MG63 (cell line): ENCODE results near the gene POLR3B. TPM values are rescaled to one million over a fixed set of nuclear protein-coding genes. Genes with fewer than 3 reads are reported as not detected.
A peak's percentile ranks its signal among the peaks of the same experiment; 100 is the strongest.
"Not testable (repeated sequence)": the region's sequence is repeated elsewhere in the genome, so short reads cannot be mapped to it uniquely, and the experiment has no call there.

Experiments
- DNase-seq: peaks from one replicate; pipeline ENCODE4 v3.0.0-alpha.2; 2020
- H3K27me3 ChIP-seq: fragments of 250-450 bp; sonication (Bioruptor Pico); 2 replicates; pipeline ENCODE4 v1.5.1; 2020; ENCODE audit warnings: mild to moderate bottlenecking, moderate library complexity
- H3K36me3 ChIP-seq: fragments of 250-450 bp; sonication (Bioruptor Pico); 2 replicates; pipeline ENCODE4 v1.5.1; 2020; ENCODE audit warnings: mild to moderate bottlenecking, moderate library complexity
- H3K4me3 ChIP-seq: fragments of 250-450 bp; sonication (Bioruptor Pico); 2 replicates; pipeline ENCODE4 v1.5.1; 2020; ENCODE audit warnings: mild to moderate bottlenecking, moderate library complexity
- H3K9me3 ChIP-seq: fragments of 250-450 bp; sonication (Bioruptor Pico); 2 replicates; pipeline ENCODE4 v1.5.1; 2020; ENCODE audit warnings: mild to moderate bottlenecking, moderate library complexity
- total RNA-seq: library from RNA; depleted of rRNA; stranded (reverse); fragments of >200 nt; shearing (Covaris generic); gene quantifications from 2 replicates; pipeline ENCODE4 v1.2.3, GENCODE V29; 2014; ENCODE audit warnings: low replicate concordance

The POLR3B gene
- total RNA-seq, 1 experiment from 2014 or later, result 7.7 TPM

DNA sequence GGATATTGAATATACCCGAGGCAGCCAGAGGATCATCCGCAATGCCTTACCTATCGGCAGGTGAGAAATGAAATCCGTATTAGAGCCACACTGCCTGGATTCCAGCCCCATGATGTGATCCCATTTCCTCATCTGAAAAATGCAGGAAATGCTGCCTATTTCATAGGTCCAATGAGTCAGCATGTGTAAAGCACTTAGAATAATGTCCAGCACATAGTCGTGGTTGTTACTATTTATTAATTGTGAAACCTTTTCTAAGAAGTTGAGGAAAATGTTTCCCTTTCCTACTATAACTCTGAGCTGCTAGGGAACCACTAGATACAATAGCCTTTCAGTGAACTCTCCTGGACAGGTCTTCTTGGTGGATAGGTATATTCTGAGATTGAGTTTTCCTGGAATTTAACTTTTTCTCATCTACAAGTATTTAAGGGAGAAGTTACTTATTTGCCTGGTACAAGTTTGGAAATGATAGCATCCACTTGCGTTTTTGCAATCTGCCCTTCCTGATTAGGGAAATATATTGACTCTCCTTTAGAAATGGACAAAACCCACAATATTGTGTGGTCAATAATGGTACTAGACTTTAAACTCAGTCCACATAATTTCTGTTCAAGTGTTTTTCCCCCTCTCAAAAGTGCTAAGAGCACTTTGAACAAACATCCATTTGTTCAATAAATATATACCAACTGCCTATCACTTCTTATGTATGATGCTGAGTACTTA lies 12.2 kb downstream of the POLR3B start:
- Histone ChIP-seq H3K4me3 (no peak overlapping the region), H3K36me3 (peaks cover 21% of the 10 kb centered on the region)
- peak; percentile 17 for DNase-seq

DNA sequence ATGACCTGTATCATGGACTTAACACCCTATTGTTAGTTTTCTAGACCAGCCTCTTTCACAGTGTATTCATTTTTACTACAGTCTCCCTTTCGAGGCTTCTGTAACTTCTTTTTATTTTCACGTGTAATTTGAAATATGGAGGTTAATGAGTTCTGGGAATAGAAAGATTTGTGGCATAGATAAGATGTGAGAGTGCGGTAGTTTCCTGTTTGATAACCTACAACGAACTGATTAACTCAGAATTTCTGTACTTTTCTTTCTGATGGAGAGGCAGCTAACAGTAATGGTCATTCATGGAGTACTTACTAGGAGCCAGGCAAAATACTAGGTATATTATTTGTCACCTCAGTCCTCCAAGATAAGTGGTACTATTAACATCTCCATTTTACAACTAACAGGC lies 21.2 kb downstream of the POLR3B start:
- H3K9me3 ChIP-seq, result no peaks in the 10 kb centered on the region
- no peak for DNase-seq
- no peaks in the 10 kb centered on the region for H3K27me3 ChIP-seq
- no peak overlapping the region for H3K4me3 ChIP-seq
- H3K36me3 ChIP-seq, result peaks cover 59% of the 10 kb centered on the region

More for the DNA sequence above, 12.2 kb downstream of the POLR3B start:
- no peaks in the 10 kb centered on the region for H3K27me3 ChIP-seq
- no peaks in the 10 kb centered on the region for H3K9me3 ChIP-seq

DNA sequence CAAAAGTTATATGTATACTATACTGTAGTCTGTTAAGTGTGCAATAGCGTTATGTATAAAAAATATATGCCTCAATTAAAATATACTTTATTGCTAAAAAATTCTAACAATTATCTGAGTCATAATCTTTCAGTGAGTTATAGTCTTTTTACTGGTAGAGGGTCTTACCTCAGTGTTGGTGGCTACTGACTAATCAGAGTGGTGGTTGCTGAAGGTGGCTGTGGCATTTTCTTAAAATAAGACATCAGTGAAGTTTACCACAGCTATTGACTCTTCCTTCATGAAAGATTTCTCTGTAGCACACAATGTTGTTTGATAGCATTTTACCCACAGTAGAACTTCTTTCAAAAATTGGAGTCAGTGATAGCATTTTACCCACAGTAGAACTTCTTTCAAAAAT lies 23.4 kb downstream of the POLR3B start:
- Histone ChIP-seq H3K9me3 (no peaks in the 10 kb centered on the region), H3K27me3 (no peaks in the 10 kb centered on the region), H3K4me3 (no peak overlapping the region), H3K36me3 (peaks cover 60% of the 10 kb centered on the region)
- no peak for DNase-seq

DNA sequence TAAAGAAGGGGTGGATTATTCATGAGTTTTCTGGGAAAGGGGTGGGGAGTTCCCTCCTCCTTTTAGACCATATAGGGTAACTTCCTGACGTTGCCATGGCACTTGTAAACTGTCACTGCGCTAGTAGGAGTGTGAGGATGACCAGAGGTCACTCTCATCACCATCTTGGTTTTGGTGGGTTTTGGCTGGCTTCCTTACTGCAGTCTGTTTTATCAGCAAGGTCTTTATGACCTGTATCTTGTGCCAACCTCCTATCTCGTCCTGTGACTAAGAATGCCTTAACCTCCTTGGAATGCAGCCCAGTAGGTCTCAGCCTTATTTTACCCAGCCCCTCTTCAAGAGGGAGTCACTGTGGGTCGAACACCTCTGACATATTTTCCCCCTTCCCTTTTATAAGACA lies 24.3 kb downstream of the POLR3B start:
- not testable (repeated sequence) for DNase-seq, H3K4me3 ChIP-seq, H3K27me3 ChIP-seq, H3K9me3 ChIP-seq
- peaks cover 64% of the 10 kb centered on the region for H3K36me3 ChIP-seq

DNA sequence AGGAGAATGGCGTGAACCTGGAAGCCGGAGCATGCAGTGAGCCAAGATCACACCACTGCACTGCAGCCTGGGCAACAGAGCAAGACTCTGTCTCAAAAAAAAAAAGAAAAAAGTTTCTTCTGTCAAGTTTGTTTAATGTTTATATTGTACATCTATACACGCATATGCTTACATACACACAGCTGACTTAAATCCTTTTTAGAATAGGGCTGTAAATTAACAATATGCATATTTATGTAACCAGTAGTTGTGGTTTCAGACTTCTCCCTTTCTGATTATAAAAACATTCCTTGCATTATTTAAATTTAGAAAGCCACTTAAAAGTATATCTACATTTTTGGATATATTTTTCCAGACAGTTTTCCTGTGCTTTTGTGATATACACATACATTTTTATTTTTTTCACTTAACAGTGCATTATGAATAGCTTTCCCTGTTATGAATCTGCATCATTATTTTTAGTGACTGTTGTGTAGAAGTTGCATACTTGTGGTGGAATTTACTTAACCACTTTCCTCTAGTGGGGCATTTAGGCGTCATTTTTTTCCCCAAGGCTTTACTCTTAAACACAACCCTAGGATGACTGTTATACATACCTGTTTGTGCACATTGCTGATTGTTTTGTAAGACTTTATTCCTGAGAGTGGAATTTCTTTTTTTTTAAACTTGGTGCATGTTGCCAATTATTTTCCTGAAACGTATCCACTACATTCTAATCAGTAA lies 29.4 kb downstream of the POLR3B start:
- Histone ChIP-seq H3K9me3 (no peaks in the 10 kb centered on the region), H3K27me3 (no peaks in the 10 kb centered on the region), H3K36me3 (peaks cover 17% of the 10 kb centered on the region), H3K4me3 (no peak overlapping the region)
- DNase-seq, result no peak

DNA sequence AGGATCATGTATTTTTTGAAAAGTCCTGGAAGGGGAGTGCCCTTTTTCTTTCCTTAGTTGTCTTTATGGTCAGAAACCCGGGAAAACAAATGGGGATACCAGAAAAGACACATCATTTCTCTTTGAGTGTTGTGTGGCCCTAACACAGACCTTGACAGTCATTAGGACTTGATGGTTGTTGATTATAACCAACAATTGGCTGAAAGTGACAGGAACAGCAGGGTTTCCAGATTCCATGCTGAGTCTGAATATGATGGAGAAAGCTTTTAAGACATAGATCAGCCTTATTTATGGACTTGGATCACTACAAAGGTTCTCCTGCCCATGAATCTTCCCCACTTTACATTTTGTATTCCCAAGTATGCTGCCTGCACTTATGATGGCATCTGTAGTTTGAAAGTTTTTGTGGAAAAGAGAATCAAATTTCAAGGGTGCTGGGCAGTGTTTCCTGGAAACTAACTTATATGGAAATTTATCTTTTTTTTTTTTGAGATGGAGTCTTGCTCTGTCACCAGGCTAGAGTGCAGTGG lies 30.4 kb downstream of the POLR3B start:
- DNase-seq, result no peak
- no peaks in the 10 kb centered on the region for H3K9me3 ChIP-seq

DNA sequence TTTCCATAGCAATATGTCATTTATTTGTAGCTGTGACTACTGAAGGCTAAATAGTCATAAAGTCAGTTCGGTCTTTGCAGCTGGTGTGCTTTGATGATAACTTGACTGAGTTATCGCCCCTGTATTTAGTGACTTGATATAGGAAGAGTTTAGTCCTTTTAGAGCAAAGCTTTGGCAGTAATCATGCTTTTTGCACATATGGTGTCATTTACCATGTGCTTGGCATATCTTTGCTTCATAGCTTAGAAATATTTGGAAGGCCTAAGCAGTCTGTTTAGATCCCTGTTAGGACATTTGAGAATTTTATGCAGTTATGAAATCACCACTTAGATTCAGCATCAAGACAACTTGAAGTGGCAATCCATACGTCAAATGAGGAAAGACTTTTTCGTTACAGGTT lies 31.6 kb downstream of the POLR3B start:
- DNase-seq, result no peak
- no peaks in the 10 kb centered on the region for H3K9me3 ChIP-seq
- no peak overlapping the region for H3K4me3 ChIP-seq
- H3K27me3 ChIP-seq, result no peaks in the 10 kb centered on the region
- H3K36me3 ChIP-seq, result peaks cover 25% of the 10 kb centered on the region

More for the DNA sequence above, 30.4 kb downstream of the POLR3B start:
- Histone ChIP-seq H3K4me3 (no peak overlapping the region), H3K27me3 (no peaks in the 10 kb centered on the region), H3K36me3 (peaks cover 17% of the 10 kb centered on the region)

DNA sequence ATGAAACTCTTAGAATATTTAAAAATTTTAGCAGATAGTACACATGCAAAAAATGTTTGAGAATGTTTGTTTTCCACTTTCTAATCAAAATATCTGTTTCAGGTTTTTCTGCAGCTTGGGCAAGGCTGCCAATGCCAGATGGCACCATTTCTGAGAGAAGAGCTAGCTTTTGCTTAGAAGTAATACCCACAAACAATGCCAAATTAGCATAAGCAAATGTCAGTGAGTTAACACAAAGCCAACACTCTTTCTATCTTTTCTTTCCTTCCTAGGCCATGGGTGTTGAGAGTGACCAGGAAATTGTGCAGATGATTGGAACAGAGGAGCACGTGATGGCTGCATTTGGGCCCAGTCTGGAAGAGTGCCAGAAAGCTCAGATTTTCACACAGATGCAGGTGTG lies 35.2 kb downstream of the POLR3B start:
- Histone ChIP-seq H3K4me3 (no peak overlapping the region), H3K27me3 (no peaks in the 10 kb centered on the region), H3K9me3 (0 out of 2 replicates have a peak, but pooled peaks cover under 1% of the 10 kb centered on the region), H3K36me3 (peaks cover 43% of the 10 kb centered on the region)
- no peak for DNase-seq

DNA sequence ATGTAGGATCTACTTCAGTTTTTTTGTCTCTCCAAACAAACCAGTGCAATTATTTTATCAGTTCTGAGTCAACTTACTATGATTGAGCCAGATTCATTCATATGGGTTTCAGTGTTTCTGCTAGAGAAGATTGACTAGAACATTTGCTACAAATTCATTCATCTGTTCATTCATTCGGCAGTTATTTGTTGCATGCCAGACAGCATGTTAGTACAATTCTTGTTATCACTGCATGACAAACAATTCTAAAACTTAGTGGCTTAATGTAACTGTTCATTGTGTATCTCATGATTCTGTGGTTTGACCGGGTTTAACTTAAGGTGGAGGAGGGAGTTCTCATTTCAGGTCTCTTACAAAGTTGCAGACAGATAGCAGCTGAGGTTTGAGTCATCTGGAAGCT lies 52.3 kb downstream of the POLR3B start:
- Histone ChIP-seq H3K4me3 (no peak overlapping the region), H3K36me3 (no peaks in the 10 kb centered on the region; the same call in none of the 2 replicates), H3K27me3 (no peaks in the 10 kb centered on the region), H3K9me3 (no peaks in the 10 kb centered on the region)
- no peak for DNase-seq

DNA sequence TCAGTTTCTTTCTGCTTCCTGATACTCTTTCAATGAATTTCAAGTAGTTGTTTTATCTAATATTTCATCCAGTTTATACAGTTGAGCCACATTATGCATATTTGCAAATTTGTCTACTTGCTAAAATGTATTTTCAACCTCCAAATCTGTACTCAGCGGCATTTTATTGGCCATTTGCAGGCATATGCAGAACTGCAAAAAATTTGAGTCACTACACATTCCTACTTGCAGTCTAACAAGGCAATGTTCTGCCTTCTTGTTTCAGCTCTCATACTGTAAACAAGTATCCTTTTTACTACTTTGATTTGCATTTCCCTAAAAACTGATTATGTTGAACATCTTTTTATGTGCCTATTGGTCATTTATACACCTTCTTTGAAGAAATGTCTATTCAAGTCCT lies 55.0 kb downstream of the POLR3B start:
- no peaks in the 10 kb centered on the region; the same call in none of the 2 replicates for H3K36me3 ChIP-seq

DNA sequence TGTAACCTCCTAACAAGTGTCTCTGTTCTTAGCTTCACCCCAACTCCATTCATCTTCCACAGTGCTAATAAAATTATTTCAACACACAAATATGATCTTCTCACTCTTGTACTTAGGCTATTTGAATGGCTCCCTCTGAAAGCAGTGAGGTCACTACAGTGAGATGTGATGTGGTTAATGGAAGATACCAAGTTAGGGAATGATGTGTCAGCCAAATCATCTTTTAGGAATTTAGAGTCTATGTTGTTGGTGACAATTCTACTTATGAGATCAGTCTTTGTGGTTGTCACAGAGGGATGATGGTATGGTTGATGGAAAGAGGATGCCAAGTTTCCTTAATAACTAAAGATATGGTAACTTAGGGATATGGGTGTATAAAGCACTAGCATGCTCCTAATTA lies 57.6 kb downstream of the POLR3B start:
- no peak for DNase-seq
- H3K4me3 ChIP-seq, result no peak overlapping the region
- no peaks in the 10 kb centered on the region; the same call in none of the 2 replicates for H3K36me3 ChIP-seq
- H3K27me3 ChIP-seq, result no peaks in the 10 kb centered on the region
- H3K9me3 ChIP-seq, result no peaks in the 10 kb centered on the region

More for the DNA sequence above, 55.0 kb downstream of the POLR3B start:
- no peak for DNase-seq
- H3K4me3 ChIP-seq, result no peak overlapping the region
- no peaks in the 10 kb centered on the region for H3K27me3 ChIP-seq
- no peaks in the 10 kb centered on the region for H3K9me3 ChIP-seq

DNA sequence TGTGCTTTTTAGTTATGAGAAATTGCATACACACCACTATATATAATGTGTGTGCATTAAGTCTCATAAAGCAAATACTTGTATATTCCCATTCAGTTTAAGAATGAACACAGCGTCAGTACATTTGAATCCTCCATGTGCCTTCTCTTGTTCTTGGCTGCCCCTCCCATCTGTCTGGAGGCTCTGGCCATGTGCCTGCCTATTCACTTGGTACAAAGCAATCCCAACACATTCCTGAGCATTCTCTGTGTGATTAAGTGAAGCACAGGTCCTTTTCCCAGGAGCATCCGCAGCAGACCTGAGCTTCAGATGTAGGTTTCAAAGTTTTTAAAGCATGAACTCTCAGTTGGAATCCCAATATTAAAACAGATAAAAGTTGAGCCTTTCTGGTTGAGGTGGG lies 58.7 kb downstream of the POLR3B start:
- Histone ChIP-seq H3K9me3 (no peaks in the 10 kb centered on the region), H3K4me3 (no peak overlapping the region), H3K27me3 (no peaks in the 10 kb centered on the region), H3K36me3 (no peaks in the 10 kb centered on the region; the same call in none of the 2 replicates)
- DNase-seq, result no peak

DNA sequence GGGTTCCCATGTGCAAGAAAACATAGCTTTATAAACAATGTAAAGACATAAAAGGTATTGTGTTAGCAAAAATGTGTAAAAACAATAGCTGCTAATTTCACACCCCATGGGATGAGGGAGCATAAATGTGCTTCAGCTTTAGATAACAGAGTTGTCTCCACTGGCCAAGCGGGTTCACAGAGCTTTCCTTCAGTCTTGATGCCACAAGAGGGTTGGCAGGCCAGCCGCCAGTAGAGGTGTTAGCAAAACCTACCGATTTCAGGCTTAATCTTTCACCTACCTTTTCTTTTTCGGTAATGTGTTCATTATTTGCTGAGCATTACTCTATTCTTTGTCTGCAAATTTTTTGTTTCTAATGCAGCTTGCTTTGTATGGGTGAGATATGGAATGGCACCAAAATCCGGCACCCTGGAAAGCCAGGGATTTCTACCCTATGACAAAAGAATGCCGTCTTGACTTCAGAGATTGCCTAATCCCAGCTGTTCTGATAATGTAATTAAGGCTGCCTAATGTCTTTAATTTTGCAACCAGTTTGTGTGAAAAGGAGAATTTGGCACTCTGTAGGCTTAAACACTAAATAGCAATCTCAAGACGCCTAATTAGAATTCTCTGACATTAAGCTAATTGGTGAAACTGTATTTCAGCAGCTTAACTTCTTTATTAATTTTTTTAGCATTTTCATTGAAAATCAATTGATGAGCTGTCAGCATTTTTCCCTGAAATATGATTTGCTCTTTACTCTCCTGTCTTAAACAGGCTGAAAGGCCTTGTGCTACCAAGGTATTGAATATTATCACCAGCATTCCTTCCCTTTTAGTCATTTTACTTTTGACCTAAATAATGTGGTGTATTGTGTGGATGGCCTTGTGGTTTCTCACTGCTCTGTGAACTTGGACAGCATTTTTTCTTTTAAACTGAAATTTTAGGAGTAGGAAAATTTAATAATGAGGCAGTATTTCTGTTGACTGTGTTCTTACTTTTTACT lies 60.7 kb downstream of the POLR3B start:
- Histone ChIP-seq H3K27me3 (no peaks in the 10 kb centered on the region), H3K4me3 (no peak overlapping the region), H3K36me3 (no peaks in the 10 kb centered on the region; the same call in none of the 2 replicates), H3K9me3 (no peaks in the 10 kb centered on the region)
- no peak for DNase-seq

DNA sequence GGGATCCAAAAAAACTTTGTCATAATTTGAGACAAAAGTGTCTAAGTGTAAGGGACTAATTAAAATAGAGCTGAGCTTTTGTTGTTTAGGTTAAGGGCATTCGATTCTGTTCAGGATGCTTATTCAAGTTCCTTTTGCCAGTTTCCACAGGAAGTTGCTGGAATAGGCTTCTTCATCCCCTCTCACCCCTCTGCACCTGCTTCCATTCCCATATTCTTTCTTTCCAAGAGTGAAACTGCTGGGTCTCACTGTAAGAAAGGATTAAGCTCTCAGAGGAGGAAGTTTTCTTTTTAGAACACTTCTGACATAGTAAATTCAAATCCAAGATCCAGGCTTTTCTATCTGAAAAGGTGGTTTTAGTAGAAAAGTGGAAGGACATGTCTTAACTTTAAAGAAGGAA lies 61.4 kb downstream of the POLR3B start:
- no peak for DNase-seq
- Histone ChIP-seq H3K4me3 (no peak overlapping the region), H3K36me3 (no peaks in the 10 kb centered on the region; the same call in none of the 2 replicates), H3K9me3 (no peaks in the 10 kb centered on the region), H3K27me3 (no peaks in the 10 kb centered on the region)

DNA sequence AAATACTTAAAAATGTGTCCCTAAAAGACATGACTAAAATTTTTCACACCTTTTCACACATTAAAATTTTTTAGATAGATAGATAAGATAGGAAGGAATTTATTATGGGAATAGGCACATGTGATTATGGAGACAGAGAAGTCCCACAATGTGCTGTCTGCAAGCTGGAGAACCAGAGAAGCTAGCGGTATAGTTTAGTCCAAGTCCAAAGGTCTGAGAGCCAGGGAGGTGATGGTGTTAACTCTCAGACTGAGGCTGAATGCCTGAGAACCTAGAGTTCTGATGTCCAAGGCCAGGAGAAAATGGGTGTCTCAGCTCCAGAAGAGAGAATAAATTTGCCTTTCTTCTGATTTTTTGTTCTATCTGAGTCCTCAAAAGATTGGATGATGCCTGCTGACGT lies 65.7 kb downstream of the POLR3B start:
- peaks cover 2% of the 10 kb centered on the region; the same call in 1 of the 2 replicates for H3K36me3 ChIP-seq
- DNase-seq, result no peak
- no peaks in the 10 kb centered on the region for H3K9me3 ChIP-seq
- no peaks in the 10 kb centered on the region for H3K27me3 ChIP-seq
- no peak overlapping the region for H3K4me3 ChIP-seq

DNA sequence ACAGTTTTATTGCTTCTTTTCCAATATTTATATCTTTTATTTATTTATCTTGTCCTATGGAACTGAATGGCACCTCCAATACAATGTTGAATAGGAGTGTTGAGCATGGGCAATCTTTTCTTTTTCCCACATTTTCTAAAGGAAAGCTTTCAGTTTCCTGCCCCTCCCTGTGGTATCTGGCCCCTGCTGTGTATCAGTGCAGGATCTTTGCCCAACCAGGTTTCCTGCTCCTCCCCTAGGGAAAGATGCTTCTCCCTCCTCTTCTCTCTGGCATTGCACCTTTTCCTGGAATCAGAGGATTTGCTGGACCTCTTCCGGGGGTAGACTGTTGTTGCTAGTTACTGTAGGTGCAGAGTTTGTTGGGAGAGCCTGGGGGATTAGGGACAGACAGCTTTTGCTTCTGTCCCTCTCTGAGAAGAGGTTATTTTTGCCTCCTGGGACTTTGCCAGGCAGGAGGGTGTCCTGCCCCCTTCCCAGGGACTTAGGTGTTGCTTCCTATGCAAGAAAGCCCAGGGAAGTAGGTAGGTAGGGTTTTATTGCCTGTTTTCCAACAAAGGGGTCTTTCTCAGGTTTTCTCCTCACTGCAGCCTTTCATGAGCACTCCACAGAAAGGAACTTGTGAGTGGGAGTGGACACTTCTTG lies 67.6 kb downstream of the POLR3B start:
- H3K36me3 ChIP-seq, result peaks cover 8% of the 10 kb centered on the region; the same call in 1 of the 2 replicates
- no peaks in the 10 kb centered on the region for H3K27me3 ChIP-seq
- H3K9me3 ChIP-seq, result no peaks in the 10 kb centered on the region
- no peak overlapping the region for H3K4me3 ChIP-seq
- DNase-seq, result no peak
